IPS DF 19.7 (cell line): ENCODE results near the gene MRPL48.
"Not testable (repeated sequence)": the region's sequence is repeated elsewhere in the genome, so short reads cannot be mapped to it uniquely, and the experiment has no call there.

Experiments used
- DNase-seq: peaks from one replicate; pipeline ENCODE4 v3.0.0-alpha.2; 2013; ENCODE audit warnings: low read depth, low spot score

Gene MRPL48

DNA sequence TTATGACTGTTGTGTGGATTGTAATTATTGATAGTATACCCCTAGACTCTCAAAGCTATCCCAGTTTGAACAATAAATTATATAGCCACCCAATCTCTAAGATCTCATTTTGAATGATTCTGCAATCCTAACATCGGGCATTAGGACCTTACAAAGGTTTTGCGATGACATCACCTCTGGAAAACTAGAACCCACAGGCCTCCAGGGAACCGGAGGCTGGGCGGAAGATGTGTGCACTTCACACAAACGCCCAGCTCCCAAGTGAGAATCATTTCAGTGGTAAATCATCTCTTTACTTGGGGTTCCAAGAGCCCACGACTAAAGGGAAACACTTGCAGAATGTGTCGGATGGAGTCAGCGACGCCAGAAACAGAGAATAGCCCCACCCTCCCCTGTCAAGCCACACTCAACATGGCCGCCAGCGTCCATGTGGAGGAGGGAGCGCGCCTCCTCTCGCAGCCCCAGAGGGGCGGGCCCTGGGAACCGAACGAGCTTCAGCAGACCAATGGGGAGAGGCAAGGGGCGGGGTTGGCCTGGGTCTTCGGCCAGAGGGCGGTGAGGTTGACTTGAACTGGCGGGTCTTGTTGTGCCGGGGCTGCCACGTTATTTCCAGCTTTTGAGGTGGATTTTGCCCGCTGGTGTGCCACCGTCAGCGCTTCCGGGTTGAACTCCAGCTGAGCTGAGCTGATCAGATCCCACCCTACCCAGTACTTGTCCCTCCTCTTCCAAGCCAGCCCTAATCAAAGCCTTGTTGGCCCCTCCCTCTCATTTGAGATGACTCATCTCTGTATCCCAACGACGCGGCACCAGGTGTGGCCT is 8.4 kb upstream of the MRPL48 start:
- peak; percentile 96 for DNase-seq

DNA sequence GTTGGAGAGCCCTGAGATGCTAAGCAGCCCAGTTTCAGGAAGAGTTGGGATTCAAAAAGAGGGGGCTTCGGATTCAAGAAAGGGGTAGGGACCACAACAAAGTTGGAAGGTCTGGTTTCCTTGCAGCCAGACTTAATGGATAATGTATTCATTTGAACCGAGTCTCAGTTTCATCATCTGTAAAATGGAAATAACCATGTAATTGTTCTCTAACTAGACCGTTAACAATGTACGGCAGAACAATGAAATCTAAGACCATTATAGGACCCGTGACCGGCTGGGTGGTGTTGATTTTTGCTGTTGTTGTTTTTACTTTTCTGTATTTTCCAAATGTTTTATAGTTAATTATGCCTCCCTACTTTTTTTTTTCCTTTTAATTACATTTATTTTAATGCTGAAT is 6.4 kb upstream of the MRPL48 start:
- no peak for DNase-seq

DNA sequence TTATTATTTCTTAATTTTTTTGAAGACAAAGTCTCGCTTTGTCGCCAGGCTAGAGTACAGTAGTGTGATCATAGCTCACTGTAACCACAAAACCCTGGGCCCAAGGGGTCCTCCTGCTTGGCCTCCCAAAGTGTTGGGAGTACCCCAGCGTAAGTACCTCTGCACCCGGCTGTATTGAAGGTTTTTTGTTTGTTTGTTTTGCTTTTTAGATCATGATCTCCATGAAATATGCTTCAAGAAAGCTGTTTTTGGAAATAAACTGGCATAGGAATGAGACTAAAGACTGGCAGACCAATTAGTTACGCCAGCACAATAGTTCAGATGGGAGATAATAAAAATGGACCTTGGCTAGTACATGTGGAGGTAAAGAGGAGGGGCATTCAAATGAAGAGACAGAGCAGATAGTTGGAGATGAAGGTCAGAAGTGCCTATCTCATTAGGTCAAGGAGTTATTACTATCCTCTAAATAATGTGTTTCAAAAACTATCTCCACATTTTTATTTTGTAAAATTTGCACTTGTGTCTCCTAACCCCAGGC is 4.1 kb upstream of the MRPL48 start:
- no peak for DNase-seq

DNA sequence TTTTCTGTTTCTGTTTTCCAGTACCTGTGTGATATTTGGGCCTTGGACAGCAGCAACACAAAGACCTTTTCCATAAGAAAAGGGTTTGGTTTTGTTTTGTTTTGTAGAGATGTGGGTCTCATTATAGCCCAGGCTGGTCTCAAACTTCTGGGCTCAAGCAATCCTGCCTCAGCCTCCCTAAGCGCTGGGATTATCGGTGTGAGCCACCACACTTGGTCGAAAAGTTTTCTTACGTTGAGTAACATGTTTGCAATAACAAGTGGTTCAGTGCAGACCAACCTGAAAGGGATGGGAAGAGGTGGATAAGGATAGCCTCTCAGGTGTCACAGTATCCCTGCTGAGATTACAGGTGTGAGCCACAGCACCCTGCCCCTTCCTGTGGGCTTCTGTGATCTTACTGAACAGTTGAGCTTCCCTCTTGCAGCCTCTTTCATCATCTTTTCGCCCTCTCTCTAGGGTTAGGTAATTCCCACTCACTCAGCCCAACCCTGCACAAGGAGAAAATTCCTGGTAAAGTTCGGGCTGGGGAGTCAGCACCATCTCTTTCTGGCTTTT is 3.5 kb upstream of the MRPL48 start:
- DNase-seq, result no peak

DNA sequence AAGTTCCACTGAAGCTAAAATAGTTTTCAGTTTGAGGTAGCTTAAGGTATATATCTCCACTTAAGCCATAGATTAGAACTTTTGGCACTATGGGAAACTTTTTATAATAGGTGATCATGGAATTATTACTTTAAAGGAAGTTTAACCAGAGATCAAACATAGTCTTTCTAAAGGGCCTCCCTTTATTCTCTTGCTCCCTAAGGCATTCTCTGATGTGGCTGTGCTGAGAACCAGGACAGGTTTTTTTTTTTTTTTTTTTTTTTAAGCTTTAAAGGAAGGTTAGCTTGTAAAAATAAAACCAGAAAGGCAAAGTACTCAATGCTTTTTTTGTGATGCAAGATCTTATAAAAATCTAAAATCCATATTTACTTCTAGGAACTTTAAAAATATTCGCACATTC is 2.9 kb upstream of the MRPL48 start:
- no peak for DNase-seq

DNA sequence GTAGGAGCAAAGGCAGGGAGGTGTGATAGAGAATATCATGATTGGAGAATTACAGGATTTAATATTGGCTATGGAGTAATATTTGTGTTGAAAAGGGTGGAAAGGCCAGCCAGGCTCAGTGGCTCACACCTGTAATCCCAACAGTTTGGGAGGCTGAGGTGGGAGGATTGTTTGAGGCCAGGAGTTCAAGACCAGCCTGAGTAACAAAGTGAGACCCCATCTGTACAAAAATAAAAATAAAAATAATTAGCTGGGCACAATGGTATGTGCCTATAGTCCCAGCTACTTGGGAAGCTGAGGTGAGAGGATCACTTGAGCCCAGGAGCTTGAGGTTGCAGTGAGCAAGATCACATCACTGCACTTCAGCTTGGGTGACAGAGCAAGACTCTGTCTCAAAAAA is 2.2 kb upstream of the MRPL48 start:
- DNase-seq, result not testable (repeated sequence)

DNA sequence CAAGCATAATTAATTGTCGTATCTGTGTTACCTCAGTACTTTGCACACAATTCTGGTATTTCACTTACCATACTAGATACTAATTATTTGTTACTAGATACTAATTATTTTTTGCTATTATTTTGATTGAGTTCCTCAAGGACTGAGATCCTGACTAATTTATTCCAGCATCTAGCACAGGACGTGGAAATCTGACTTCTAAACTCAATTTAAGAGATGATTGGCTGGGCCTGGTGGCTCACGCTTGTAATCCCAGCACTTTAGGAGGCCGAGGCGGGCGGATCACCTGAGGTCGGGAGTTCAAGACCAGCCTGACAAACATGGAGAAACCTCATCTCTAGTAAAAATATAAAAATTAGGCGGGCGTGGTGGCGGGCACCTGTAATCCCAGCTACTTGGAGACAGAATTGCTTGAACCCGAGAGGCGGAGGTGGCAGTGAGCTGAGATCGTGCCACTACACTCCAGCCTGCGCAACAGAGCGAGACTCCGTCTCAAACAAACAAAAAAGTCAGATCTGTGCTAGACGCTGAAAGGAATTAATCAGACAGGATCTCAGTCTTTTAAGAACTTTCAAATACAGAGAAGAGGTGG is 527 bp upstream of the MRPL48 start:
- DNase-seq, result no peak

DNA sequence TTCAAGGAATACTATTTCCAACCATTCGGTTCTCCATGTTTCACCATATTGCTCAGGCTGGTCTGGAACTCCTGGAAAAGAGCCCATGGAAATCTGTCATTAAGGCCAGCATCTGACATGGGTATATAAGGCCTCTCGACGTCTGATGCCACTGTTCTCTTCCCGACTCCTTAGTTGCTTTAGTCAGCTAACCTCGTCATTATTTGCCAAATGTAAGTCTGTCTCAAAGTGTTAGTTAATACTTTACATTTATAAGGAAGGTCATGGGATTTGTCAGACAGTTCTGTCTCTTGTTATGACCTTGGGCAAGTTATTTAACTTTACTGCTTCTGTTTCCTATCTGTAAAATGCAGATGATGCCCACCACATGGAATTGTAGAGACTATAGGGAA is 1.6 kb downstream of the MRPL48 start:
- DNase-seq, result no peak

DNA sequence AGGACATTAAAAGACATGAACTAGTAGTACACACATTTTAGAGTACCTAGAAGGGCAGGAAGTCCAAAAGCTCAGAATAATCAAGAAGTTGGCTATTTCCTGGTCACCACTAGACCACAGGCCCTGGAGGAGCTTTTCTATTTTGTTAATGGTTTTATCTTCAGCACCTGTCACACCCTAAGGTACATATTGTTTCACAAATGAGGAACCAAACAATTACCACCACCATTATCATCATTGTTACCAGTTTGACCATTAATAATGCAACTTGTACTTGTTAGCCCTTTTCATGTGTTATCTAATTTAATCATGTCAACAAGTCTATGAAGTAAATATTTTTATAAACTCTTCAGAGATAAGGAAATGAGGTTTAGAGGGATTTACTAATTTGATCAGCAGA is 4.9 kb downstream of the MRPL48 start:
- DNase-seq, result no peak

DNA sequence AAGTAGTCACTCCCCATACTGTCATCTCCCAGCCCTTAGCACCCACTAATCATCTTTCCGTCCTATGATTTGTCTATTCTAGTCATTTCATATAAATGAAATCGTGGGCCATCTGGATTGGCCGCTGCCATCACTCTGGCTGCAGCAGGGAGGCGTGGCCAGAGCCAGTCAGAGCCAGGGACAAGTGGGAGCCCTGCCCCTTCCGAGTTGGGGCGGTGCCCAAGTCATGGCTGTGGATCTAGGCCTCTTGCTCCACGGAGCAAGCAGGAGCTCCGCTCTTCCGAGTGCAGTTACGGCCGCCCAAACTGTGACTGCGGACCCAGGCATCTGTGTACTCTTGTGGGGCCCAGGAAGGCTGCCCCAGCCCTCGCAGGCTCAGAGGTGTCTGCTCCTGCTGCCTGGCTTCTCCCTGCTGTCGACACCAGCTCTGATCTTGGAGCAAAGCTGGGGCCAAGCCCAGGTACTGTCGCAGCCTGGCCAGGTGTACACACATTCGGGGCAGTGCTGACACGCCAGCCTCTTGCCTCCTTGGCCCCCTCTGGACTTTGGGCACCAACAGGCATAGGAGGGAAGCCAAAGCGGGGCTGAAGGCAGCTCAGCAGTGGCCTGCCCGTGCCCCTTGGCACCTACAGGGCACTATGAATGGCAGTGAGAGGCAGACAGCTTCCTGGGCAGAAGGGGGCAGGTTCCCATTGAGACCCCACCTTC is 8.4 kb downstream of the MRPL48 start:
- no peak for DNase-seq

DNA sequence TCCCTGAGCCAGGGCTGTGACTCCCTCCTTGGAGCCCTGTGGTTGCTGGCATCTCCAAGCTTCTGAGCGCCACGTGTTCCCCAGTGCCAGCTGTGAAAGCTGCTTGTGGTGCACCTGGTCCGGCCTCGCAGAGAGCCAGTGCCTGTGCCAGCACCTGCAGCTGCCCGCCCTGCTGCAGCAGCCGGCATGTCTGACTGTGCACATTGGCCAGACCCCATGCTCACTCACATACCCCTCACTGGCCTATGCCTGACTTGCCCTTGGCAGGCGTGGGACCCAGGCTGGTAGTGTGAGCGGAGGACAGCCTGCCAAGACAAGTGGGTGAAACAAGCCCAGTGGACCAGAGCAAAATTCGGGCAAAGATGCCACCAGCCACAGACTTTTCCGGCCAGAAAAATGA is 9.8 kb downstream of the MRPL48 start:
- DNase-seq, result no peak

DNA sequence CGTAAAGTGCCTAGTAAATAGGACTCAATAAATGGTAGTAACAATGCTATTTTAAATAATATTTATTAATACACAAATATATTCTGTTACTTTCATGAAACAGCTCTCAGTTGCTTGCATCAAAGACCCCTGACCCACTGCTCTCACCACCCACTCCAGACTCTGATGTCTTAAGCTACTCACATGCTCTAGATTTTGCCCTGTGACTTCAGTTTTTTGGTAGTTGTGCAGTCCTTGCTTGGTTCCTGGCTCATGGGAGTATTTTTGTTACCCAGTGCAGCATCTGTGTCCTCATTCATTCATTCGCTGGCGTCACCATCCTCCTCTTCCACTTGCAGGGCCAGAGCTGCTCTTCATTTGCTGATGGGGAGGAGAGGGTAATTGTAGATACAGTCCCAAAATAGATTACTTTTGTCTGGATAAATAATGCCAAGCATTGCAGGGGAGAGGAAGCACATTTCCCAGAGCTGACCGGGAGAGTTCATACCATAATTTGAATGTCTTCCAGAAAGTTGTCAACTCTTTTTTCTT is 12.7 kb downstream of the MRPL48 start:
- no peak for DNase-seq

DNA sequence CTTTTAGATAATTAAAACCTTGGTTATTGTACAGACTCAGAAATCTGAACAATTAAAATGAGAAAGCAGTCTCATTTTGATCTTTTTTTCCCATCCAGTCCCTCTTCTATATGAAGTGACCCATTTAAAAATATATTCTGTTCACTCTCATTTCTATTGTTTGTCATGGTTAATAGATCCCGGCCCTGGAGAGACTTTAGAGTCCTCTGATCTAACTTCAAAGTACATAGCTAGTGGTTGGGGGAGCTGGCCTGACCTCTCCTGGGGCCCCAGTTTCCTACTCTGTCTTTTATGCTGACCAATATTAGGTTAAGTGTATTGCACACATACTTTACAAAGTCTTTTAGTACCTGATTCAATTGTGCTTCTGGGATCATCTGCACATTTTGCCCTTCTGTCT is 13.5 kb downstream of the MRPL48 start:
- no peak for DNase-seq

DNA sequence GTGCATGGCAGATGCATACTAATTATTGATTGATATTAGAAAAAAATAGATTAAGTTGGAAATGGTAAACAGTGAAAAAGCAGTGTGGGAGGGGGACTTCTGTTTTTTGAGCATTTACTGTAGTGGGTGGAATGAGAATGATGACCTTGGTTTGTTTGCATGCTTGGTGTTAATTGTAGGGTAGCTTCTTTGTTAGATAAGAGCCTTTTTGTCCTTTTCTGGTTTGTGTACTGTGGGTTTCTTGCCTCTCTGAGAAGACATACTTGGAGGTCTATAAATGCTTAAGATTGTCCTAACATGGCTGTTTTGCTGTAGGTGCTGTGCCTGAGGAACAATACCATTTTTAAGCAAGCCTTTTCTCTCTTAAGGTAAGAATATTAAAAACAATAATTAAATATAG is 17.0 kb downstream of the MRPL48 start:
- no peak for DNase-seq

DNA sequence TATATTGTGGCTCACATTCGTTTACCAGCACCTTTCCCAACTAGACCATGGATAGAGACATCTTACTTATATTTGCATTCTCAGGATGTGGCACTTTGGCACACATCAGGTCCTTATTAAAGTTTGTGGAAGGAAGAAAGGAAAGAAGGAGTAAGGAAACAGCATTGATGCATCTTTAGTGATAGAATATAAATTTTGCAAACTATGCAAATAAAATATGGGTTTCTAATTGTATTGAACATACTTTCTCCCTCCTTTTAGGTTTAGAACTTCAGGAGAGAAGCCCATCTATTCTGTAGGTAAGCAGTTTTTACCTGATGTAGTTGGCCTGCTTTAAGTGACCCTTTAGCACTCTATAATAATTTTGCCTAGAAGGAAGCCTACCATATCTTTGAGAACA is 20.4 kb downstream of the MRPL48 start:
- no peak for DNase-seq

DNA sequence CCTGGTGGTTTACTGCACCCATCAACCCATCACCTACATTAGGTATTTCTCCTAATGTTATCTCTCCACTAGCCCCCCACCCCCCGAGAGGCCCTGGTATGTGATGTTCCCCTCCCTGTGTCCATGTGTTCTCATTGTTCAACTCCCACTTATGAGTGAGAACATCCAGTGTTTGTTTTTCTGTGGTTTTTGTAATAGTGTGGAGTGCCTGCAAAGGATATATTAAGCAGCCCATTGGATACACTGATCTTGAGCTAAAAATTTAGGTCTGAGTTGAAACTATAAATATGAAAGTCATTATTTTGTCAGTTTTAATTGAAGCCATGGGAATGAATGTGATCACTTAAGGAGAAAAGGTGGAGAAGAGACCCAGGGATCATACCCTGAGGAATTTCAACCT is 23.0 kb downstream of the MRPL48 start:
- no peak for DNase-seq

DNA sequence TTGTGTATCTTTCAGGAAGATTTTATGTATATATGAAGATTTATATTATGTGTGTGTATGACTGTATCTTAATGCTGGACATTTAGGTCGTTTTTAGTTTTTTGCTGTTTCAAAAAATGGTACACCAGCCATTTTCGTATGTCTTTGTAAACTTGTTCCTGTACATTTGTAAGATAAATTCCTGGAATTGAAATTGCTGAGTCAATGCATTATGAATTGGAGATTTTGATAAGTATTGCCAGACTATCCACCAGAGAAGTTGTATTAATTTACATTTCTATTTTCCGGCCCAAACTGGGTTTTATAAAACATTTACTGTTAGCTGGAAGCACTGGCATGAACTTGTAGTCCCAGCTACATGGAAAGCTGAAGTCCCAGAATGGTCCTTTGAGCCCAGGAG is 24.6 kb downstream of the MRPL48 start:
- no peak for DNase-seq

DNA sequence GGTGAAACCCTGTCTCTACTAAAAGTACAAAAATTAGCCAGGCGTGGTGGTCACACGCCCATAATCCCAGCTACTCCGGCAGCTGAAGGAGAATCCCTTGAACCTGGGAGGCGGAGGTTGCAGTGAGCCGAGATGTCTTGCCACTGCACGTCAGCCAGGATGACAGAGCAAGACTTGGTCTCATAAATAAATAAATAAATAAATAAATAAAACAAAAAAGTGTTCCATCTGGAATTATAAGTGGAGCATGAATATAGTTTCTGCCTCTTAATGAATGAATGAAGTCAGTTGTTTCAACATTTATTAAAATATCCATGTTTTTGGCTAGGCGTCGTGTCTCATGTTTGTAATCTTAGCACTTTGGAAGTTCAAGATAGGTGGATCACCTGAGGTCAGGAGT is 27.1 kb downstream of the MRPL48 start:
- DNase-seq, result no peak

DNA sequence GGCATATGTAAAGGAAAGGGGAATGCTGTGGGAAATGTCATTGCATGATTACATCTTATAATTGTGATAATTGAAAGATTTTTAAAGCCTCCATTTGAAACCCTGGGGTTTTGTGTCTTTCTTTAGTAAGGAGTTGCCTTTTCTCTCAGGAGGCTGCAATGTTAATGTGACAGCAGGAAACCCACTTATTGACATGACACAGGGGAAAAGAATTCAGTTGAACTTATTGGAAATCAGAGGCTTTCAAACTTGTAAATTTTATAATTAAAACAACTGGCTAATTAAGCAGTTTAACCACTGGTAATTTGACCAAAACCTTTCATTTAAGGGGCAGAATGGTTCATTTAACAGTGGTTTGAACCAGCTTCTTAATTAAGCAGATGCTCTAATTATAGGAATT is 31.2 kb downstream of the MRPL48 start:
- DNase-seq, result no peak

DNA sequence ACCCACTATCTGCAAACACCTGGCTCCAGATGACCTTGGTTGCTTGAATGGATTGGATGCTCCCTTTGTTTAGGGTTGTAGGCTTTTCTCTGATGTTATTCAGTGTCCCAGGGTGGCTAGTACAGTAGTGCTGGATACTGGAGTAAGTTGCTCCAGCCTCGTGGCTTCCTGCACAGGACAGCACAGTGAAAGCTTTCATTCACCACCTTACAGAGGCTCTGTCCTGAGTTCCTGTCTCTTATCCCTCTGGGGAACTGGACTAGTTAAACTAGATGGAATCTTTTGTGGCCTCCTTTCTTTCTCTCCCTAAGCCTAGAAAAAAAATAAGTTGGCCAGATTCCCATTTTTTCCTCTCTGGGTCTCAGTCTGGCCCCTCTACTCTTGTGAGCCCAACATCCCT is 42.6 kb downstream of the MRPL48 start:
- no peak for DNase-seq

DNA sequence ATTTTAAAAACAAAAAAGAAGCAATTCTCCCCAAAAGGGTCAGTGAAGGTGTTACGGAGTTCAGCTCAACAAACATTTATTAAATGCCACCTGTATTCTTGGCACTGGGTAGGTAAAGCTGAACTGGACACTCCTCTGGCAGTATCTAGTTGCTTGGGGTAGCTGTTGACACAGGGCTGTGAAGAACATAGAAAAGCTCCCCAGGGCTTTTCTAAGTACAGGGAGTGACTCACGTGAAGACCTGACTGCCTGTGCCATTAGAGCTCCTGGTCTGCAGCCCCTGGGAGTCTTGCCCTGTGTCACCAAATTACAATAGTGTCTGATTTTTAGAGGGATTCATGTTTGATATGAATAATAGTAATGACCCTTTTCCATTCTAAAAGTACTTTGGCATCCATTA is 45.4 kb downstream of the MRPL48 start:
- no peak for DNase-seq

DNA sequence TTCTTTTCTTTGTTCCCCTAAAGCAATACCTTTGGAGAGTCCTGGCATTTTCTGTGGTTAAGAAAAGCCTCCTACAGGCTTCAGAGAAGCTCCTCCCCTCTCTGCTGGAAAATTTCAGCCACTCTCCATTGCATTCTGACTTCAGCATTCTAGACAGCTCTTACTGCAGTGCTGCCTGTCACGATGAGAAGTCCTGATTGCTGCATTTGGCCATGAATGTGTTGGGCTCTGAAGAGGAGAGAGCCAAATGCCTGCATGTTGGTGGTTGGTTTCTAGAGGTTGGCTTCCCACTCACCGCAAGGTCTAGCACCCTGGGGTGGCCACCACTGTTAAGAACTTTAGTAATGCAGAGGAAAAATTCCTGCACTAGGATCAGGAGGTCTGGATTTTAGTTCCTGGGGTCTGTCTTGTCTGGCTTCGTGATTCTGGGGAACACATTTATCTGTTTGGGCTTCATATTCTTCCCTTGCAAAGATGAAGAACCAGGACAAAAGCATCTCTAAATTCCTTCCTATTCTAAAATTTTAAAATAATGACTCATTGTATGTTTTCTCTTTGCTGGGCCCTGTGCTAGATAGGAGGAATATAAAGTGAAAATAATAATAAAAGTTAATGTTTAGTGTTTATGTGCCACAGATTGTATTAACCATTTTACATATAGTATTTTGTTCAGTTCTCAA is 50.9 kb downstream of the MRPL48 start:
- peak; percentile 17 for DNase-seq
